LNCaP clone FGC (cell line): Measurements from ENCODE around the gene TMEM223.

Source experiments
- DNase-seq: peaks from one replicate; pipeline ENCODE4 v3.0.0-alpha.2; 2011; ENCODE audit warnings: low read depth
- H3K4me3 ChIP-seq: 2 replicates; pipeline ENCODE4 v1.5.1; 2011; ENCODE audit warnings: mild to moderate bottlenecking, low read depth, low read length, control low read depth
- CTCF ChIP-seq: IDR thresholded peaks from 2 replicates; pipeline ENCODE4 v1.5.1; 2012; ENCODE audit warnings: mild to moderate bottlenecking; ENCODE audit not compliant: control insufficient read depth, insufficient read depth; ENCODE audit errors: extremely low read depth

The TMEM223 gene

GRCh38 chr11:62806611-62807121, 14.9 kb upstream of the TMEM223 start:
- no peak for DNase-seq
- no peak for TF ChIP-seq CTCF
- no peak overlapping the region for H3K4me3 ChIP-seq

- peak overlapping the region; percentile 94 for H3K4me3 ChIP-seq
- TF ChIP-seq CTCF = no peak
- no peak for DNase-seq
Observed at GRCh38 chr11:62805961-62806441, 14.2 kb upstream of the TMEM223 start.

- TF ChIP-seq CTCF = no peak
Observed at GRCh38 chr11:62805076-62805892, 13.5 kb upstream of the TMEM223 start, which contains the start of gene NXF1. Gene NXF1, minus strand, starts transcription at chr11:62805440. Its CDS starts 84 bp downstream, at chr11:62805356.

GRCh38 chr11:62804310-62805075, 12.7 kb upstream of the TMEM223 start:
- H3K4me3 ChIP-seq = peak overlapping the region; percentile 94
- no peak for TF ChIP-seq CTCF
- DNase-seq = no peak

More at GRCh38 chr11:62805076-62805892, 13.5 kb upstream of the TMEM223 start, which contains the start of gene NXF1:
- peak; percentile 74 for DNase-seq
- peak within 1 kb of the TSS; percentile 94 for H3K4me3 ChIP-seq

- no peak overlapping the region for H3K4me3 ChIP-seq
- TF ChIP-seq CTCF = no peak
Observed at GRCh38 chr11:62801071-62801470, 9.3 kb upstream of the TMEM223 start.

GRCh38 chr11:62799486-62799885, 7.7 kb upstream of the TMEM223 start:
- no peak for TF ChIP-seq CTCF
- no peak for DNase-seq
- H3K4me3 ChIP-seq = no peak overlapping the region

More at GRCh38 chr11:62801071-62801470, 9.3 kb upstream of the TMEM223 start:
- no peak for DNase-seq
